ENCODE results near the gene MSX1. TPM values are rescaled to one million over a fixed set of nuclear protein-coding genes. Genes with fewer than 3 reads are reported as not detected.

Gene MSX1
- total RNA-seq, 5 donors from 2014 or later (not counting 1 experiment from before 2014, with no cell fraction given), result not detected

DNA sequence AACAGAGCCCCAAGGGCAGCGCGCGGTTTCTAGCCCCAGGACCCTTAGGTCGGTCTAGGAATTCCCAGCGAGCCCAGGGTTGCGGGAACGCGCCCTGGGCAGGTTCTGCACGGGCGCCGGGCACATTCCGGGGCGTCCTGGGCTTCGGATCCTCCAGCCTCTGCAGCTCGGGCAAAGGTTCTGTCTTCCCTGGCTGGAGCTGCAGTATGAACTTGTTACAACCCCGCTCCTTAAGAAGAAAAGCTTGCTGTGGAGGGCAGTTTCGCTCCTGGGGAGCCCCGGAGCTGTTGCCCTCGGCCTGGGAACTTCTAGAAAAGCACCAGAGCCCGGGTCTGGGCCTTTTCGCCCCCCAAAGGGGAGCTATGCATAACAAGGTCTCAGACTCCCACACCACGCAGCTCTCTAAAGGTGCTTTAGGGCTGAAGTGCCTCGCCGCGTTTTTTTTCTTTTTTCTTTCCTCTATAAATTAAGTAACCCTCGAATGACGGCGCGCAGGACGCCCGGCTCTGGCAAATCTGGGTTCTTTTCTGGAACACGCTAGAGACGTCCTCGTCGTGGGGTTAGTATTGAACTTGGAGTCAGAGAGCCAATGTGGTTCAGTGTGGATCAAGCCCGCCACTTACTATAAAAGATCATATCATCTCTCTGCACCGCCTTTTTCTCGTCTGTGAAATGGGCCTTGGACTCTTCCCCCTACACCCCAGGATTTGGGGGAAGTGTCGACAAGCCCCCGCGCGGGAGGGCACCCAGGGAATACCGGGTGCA lies 5.7 kb downstream of the MSX1 start:
- no peak for ATAC-seq (replicated peaks in 1 of 4)
- Histone ChIP-seq H3K4me1 (ENCODE audit: control insufficient read depth in 1 of 2, extremely low read depth in 1 of 2, insufficient read depth in 2 of 2, low read length in 2 of 2) (peaks cover 7 to 39% of the 10 kb centered on the region in 2 experiments), H3K9me3 (no peaks in the 10 kb centered on the region)

DNA sequence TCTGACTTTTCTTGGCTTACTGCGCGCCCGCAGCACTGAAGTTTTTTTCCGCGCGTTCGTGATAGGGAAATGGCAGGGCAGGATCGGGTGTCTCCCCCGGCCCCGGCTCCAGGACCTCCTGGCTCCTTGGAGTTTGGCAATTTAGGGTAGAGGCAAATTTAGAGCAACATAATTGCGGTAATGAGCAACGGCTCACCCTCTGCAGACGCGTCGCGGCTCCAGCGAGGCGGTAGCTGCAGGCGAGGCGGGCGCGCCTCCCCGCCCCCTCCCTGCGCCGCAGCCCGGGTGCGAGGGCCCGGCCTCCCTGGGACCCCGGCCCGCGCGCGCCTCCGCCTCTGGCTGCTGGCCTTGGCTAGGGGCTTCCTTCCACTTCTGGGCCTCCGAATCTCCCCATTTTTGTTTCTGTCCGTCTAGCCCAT lies 6.2 kb downstream of the MSX1 start:
- 6% methylated on average over 36 of the region's 36 CpGs for WGBS (ENCODE audit: insufficient coverage)
- H3K27ac Mint-ChIP-seq, result peak overlapping the region in 1 of 2 donors; percentile 52

More for the DNA sequence above, 5.7 kb downstream of the MSX1 start:
- Mint-ChIP-seq H3K27ac (no peak overlapping the region), H3K9me3 (no peaks in the 10 kb centered on the region), H3K36me3 (no peaks in the 10 kb centered on the region), H3K4me3 (peak overlapping the region in 1 of 3 donors; percentile 0), H3K4me1 (peaks cover 23 to 40% (median 34%) of the 10 kb centered on the region in 3 donors), H3K27me3 (peaks cover 64 to 77% of the 10 kb centered on the region in 2 donors)
- POLR2A ChIA-PET, result no interaction called here
- no peak overlapping the region for H3K4me3 ChIP-seq (ENCODE audit: control insufficient read depth in 1 of 2, extremely low read depth in 1 of 2, low read length in 1 of 2)
- H3K27ac ChIP-seq (ENCODE audit: low read length), result no peak overlapping the region
- no peaks in the 10 kb centered on the region for H3K36me3 ChIP-seq (ENCODE audit: control insufficient read depth in 2 of 2, extremely low read depth in 1 of 2, insufficient read depth in 1 of 2, low read length in 1 of 2)
- no peak for DNase-seq
- 4% methylated on average over 28 of the region's 43 CpGs for WGBS (ENCODE audit: insufficient coverage)
- peaks cover 21 to 92% of the 10 kb centered on the region in 2 experiments for H3K27me3 ChIP-seq (replicated peaks in 1 of 2; ENCODE audit: control insufficient read depth in 2 of 2, extremely low read depth in 1 of 2, insufficient read depth in 2 of 2, low read length in 1 of 2)
- CTCF ChIA-PET, result interaction anchor here in 1 of 2 donors (0.7 kb wide), 1 partner anchor 938 kb away, joined by 3 read pairs; no protein-coding TSS in a partner anchor

DNA sequence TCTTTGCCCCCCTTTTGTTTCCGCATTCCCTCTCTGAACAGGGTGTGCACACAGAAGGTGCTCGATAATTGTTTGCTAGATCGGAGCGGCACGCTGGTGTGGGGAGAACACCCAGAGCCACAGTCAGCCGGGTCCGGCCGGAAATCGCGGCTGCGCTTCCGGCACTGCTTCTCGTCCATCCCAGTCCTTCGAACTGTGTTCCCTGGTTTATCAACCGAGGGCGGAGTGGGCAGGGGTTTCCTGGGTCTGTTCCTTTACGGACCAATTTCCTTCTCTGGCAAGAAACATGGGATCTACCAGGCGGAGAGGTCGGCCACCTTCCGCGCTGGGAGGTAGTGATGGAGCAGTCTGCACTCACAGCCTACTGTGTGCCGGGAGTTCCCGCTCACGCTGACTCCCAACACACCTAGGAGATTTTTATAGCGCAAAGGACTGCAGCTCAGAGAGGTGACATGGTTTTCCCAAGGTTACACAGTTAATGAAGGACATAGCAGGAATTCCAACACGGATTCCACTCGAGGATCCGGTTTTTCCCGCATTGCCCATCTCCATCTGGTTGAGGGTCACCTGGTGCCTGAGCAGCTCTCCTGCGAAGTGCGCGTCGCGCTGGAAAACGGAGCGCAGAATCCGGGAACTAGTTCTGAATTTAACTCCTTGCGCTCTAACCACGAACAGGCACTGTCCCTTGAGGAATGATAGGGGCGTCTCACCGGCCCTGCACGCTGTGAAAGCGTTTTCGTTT lies 6.8 kb downstream of the MSX1 start:
- ChIA-PET CTCF (no interaction called here), POLR2A (no interaction called here)
- no peak overlapping the region for H3K27ac ChIP-seq (ENCODE audit: low read length)
- H3K9me3 ChIP-seq, result no peaks in the 10 kb centered on the region
- Mint-ChIP-seq H3K27ac (peak overlapping the region in 1 of 2 donors; percentile 52), H3K36me3 (no peaks in the 10 kb centered on the region), H3K9me3 (no peaks in the 10 kb centered on the region), H3K27me3 (peaks cover 69 to 79% of the 10 kb centered on the region in 2 donors), H3K4me3 (peak overlapping the region in 1 of 3 donors; percentile 45), H3K4me1 (peaks cover 13 to 35% (median 30%) of the 10 kb centered on the region in 3 donors)
- peaks cover 18 to 92% of the 10 kb centered on the region in 2 experiments for H3K27me3 ChIP-seq (replicated peaks in 1 of 2; ENCODE audit: control insufficient read depth in 2 of 2, extremely low read depth in 1 of 2, insufficient read depth in 2 of 2, low read length in 1 of 2)
- no peaks in the 10 kb centered on the region for H3K36me3 ChIP-seq (ENCODE audit: control insufficient read depth in 2 of 2, extremely low read depth in 1 of 2, insufficient read depth in 1 of 2, low read length in 1 of 2)
- ATAC-seq (replicated peaks in 1 of 4), result no peak
- H3K4me1 ChIP-seq (ENCODE audit: control insufficient read depth in 1 of 2, extremely low read depth in 1 of 2, insufficient read depth in 2 of 2, low read length in 2 of 2), result peaks cover 0 to 27% of the 10 kb centered on the region in 2 experiments
- H3K4me3 ChIP-seq (ENCODE audit: control insufficient read depth in 1 of 2, extremely low read depth in 1 of 2, low read length in 1 of 2), result no peak overlapping the region
- 6% methylated on average over 32 of the region's 44 CpGs for WGBS (ENCODE audit: insufficient coverage)
- no peak for DNase-seq

More for the DNA sequence above, 6.2 kb downstream of the MSX1 start:
- H3K4me1 Mint-ChIP-seq, result peaks cover 18 to 36% (median 31%) of the 10 kb centered on the region in 3 donors
- H3K27me3 Mint-ChIP-seq, result peaks cover 67 to 79% of the 10 kb centered on the region in 2 donors
- H3K4me3 Mint-ChIP-seq, result peak overlapping the region in 1 of 3 donors; percentile 45
- peaks cover 21 to 92% of the 10 kb centered on the region in 2 experiments for H3K27me3 ChIP-seq (replicated peaks in 1 of 2; ENCODE audit: control insufficient read depth in 2 of 2, extremely low read depth in 1 of 2, insufficient read depth in 2 of 2, low read length in 1 of 2)
- no peaks in the 10 kb centered on the region for H3K9me3 Mint-ChIP-seq
- ChIA-PET POLR2A (no interaction called here), CTCF (no interaction called here)
- no peaks in the 10 kb centered on the region for H3K36me3 ChIP-seq (ENCODE audit: control insufficient read depth in 2 of 2, extremely low read depth in 1 of 2, insufficient read depth in 1 of 2, low read length in 1 of 2)
- H3K4me3 ChIP-seq (ENCODE audit: control insufficient read depth in 1 of 2, extremely low read depth in 1 of 2, low read length in 1 of 2), result no peak overlapping the region
- H3K36me3 Mint-ChIP-seq, result no peaks in the 10 kb centered on the region
- no peak for DNase-seq
- no peaks in the 10 kb centered on the region for H3K9me3 ChIP-seq
- no peak for ATAC-seq (replicated peaks in 1 of 4)
- no peak overlapping the region for H3K27ac ChIP-seq (ENCODE audit: low read length)
- peaks cover 3 to 33% of the 10 kb centered on the region in 2 experiments for H3K4me1 ChIP-seq (ENCODE audit: control insufficient read depth in 1 of 2, extremely low read depth in 1 of 2, insufficient read depth in 2 of 2, low read length in 2 of 2)

DNA sequence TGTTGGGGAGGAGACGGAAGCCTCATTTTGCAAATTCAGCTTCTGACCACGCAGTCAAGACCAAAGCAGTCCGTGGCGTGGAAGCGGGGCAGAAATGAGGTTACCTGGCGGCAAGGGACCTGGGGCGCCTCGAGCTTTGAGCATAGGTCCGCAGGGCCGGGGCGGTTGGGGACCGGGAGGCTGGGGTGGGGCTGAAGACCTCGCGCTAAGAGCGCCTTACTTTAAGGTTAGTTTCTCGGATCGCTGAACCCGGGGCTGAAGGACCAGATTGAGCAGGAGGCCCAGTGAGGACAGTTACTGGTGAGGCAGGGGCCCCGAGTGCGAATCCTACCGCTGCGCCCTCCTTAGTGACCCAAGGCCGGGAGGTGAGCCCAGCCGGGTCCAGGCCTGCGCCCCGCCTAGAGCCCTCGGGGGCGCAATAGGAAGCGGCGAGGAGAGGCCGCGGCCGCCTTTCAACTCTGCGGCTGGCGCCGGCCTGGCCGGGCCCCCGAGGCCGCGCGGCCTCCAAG lies 7.5 kb downstream of the MSX1 start:
- no peaks in the 10 kb centered on the region for H3K36me3 ChIP-seq (ENCODE audit: control insufficient read depth in 2 of 2, extremely low read depth in 1 of 2, insufficient read depth in 1 of 2, low read length in 1 of 2)
- peaks cover 0 to 27% of the 10 kb centered on the region in 2 experiments for H3K4me1 ChIP-seq (ENCODE audit: control insufficient read depth in 1 of 2, extremely low read depth in 1 of 2, insufficient read depth in 2 of 2, low read length in 2 of 2)
- H3K27me3 ChIP-seq (replicated peaks in 1 of 2; ENCODE audit: control insufficient read depth in 2 of 2, extremely low read depth in 1 of 2, insufficient read depth in 2 of 2, low read length in 1 of 2), result peaks cover 18 to 92% of the 10 kb centered on the region in 2 experiments
- H3K27ac ChIP-seq (ENCODE audit: low read length), result no peak overlapping the region
- Mint-ChIP-seq H3K27ac (no peak overlapping the region), H3K4me1 (peaks cover 9 to 32% (median 26%) of the 10 kb centered on the region in 3 donors), H3K9me3 (no peaks in the 10 kb centered on the region), H3K36me3 (no peaks in the 10 kb centered on the region), H3K4me3 (peak overlapping the region in 1 of 3 donors; percentile 45), H3K27me3 (peaks cover 67 to 77% of the 10 kb centered on the region in 2 donors)
- ChIA-PET POLR2A (no interaction called here), CTCF (interaction anchor here in 1 of 2 donors (0.6 to 0.7 kb wide), 2 partner anchors 8 to 59 kb away, joined by 3 read pairs; no protein-coding TSS in a partner anchor)
- no peak for ATAC-seq (replicated peaks in 1 of 4)
- H3K4me3 ChIP-seq (ENCODE audit: control insufficient read depth in 1 of 2, extremely low read depth in 1 of 2, low read length in 1 of 2), result no peak overlapping the region
- DNase-seq, result no peak
- no peaks in the 10 kb centered on the region for H3K9me3 ChIP-seq
- WGBS (ENCODE audit: insufficient coverage), result 5% methylated on average over 40 of the region's 41 CpGs

DNA sequence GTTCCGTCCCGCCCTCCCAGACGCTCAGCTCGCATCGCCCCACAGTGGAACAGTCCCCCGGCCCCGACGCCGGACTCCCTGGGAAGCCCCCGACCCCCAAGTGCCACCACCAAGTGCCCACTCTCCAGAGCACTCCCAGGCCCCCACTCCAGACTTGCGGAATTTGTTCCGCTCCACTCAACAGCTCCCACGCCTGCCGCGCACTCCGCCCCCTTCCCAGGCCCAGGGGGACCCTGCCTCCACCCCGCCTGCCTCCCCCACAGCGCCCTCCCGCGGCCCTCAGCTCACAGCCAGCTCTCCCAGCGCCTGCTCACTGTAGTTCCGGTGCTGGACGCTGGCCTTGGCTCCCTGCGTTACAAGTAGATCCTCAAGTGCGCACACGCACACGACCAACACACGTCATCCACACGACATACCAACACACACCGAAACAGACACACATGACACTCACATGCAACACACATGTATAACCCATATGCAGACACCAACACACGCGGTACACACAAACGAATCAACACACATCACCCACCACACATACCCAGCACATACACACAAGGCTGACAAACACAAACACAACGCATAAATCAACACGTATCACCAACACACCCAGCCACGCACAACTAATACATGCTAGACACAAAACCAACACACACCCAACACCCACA lies 8.0 kb downstream of the MSX1 start:
- ATAC-seq (replicated peaks in 1 of 4), result no peak
- no peaks in the 10 kb centered on the region for H3K9me3 Mint-ChIP-seq
- no peak overlapping the region for H3K4me3 Mint-ChIP-seq
- Histone ChIP-seq H3K36me3 (ENCODE audit: control insufficient read depth in 2 of 2, extremely low read depth in 1 of 2, insufficient read depth in 1 of 2, low read length in 1 of 2) (no peaks in the 10 kb centered on the region), H3K9me3 (no peaks in the 10 kb centered on the region), H3K4me1 (ENCODE audit: control insufficient read depth in 1 of 2, extremely low read depth in 1 of 2, insufficient read depth in 2 of 2, low read length in 2 of 2) (peaks cover 0 to 29% of the 10 kb centered on the region in 2 experiments), H3K27ac (ENCODE audit: low read length) (no peak overlapping the region), H3K27me3 (replicated peaks in 1 of 2; ENCODE audit: control insufficient read depth in 2 of 2, extremely low read depth in 1 of 2, insufficient read depth in 2 of 2, low read length in 1 of 2) (peaks cover 19 to 92% of the 10 kb centered on the region in 2 experiments), H3K4me3 (ENCODE audit: control insufficient read depth in 1 of 2, extremely low read depth in 1 of 2, low read length in 1 of 2) (no peak overlapping the region)
- ChIA-PET CTCF (interaction anchor here in 1 of 2 donors (0.6 to 0.7 kb wide), 2 partner anchors 9 to 60 kb away, joined by 3 read pairs; no protein-coding TSS in a partner anchor), POLR2A (no interaction called here)
- H3K36me3 Mint-ChIP-seq, result no peaks in the 10 kb centered on the region
- H3K4me1 Mint-ChIP-seq, result peaks cover 9 to 30% (median 25%) of the 10 kb centered on the region in 3 donors
- WGBS (ENCODE audit: insufficient coverage), result 7% methylated on average over 36 of the region's 36 CpGs
- DNase-seq, result no peak
- H3K27me3 Mint-ChIP-seq, result peaks cover 62 to 77% of the 10 kb centered on the region in 2 donors
- no peak overlapping the region for H3K27ac Mint-ChIP-seq
